Measurements from ENCODE around the gene CDKN2B-AS1.

CDKN2B-AS1 gene

DNA sequence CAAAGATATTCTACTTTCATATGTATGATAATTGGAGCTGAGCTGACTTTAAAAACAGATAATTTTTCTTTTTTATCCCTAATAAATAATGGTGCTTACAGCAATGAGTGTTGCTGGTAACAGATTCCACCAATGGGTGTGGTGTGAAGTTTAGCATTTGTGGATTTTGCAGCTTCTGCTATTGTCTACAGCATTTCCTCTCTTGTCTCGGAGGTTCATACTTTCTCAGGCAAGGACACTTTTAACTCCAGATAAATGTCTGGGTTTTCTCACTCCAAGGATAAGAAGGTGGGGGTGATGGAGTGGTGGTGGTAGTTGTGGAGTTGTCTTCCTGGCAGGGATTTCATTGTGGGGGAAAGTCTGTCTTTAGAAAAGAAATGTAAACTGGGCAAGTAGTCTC lies 134.5 kb downstream of the CDKN2B-AS1 start:
- DNase-seq: no peak

GRCh38 chr9:22129633-22130032 lies 135.0 kb downstream of the CDKN2B-AS1 start:
- DNase-seq: no peak

DNA sequence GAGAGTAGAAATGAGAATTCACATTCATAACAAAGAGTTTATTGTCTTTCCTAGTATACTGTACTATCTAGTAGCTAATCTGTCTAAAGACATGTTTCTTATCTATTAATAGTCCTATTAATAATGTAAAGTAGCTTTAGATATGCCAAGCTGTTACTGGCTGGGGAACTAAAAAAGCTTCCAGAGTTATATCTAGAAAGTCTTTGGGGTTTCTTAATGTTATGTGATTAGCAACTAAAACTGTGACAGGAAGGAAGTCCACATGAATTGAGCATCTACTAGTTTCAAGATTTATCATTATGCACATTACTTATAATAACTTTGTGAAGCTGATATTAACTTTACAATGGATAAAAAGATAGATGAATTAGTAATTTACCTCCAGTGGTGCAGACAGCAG lies 137.2 kb downstream of the CDKN2B-AS1 start:
- DNase-seq: no peak

DNA sequence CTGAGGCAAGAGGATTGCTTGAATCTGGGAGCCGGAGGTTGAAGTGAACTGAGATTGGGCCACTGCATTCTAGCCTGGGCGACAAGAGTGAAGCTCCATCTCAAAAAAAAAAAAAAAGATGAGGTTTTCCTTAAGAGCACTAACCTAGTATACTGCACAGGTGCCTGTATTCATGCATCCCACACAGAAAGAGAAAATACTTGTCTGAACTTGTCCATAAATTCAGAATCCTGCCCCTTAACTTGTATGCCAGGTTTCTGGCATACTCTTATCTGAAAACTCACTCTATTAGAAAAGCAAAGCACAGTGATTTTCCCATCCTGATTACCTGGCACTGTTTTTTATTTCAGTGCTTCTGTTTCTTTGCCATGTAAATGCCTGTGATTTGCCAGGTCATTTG lies 139.8 kb downstream of the CDKN2B-AS1 start:
- DNase-seq: no peak

GRCh38 chr9:22136461-22137096 lies 142.0 kb downstream of the CDKN2B-AS1 start:
- DNase-seq: no peak

GRCh38 chr9:22138956-22139660 lies 144.5 kb downstream of the CDKN2B-AS1 start:
- DNase-seq: no peak

GRCh38 chr9:22141908-22142307 lies 147.3 kb downstream of the CDKN2B-AS1 start:
- no peak for DNase-seq

DNA sequence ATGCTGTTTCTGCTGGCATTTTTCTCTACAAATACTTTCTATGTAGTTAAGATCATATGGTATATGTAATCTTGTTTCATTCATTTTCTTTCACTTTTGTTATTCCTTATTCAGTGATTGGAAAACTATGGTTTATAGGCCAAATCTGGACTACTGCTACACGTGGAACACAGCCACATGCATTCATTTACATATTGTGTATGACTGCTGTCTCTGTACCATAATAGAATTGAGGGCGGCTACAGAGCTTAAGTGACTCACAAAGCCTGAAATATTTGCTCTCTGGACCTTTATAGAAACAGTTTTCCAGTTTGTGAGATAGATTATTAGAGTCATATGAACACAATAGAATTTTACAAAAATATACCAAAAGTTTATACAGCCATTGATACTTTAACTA lies 148.1 kb downstream of the CDKN2B-AS1 start:
- no peak for DNase-seq

DNA sequence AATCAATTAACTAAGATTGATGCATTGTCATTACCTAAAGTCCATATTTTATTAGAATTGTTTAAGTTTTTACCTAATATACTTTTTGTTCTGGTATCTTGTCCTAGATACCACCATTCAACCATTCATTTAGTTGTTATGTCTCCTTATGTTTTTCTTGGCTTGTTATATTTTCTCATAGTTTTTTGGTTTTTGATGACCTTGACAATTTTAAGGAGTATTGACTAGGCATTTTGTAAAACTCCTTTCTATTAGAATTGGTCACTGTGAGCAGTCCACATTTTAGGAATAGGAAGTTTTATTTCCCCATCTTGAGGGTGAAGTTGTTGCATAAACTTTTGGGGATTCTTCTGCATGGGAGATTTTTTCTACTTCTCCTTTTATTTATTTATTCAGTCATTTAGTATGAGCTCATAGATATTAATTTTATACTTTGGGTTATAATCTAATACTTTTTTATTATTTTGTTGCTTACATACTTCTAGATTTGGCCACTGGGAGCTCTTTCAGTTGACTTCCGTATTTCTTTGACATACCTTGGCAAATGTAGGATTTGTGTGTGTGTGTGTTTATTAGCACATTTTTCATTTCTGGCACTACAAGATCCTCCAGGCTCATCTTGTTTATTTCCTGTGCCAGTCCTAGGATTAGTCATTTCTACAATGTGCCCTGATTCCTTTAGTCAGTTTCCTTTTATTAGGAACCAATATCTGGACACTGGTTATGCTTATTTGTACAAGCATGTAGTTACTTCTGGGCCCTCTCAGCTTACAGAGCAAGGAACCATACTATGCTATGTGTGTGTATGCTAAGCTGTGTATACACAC lies 149.4 kb downstream of the CDKN2B-AS1 start:
- no peak for DNase-seq

GRCh38 chr9:22146604-22147003 lies 152.0 kb downstream of the CDKN2B-AS1 start:
- DNase-seq: no peak

DNA sequence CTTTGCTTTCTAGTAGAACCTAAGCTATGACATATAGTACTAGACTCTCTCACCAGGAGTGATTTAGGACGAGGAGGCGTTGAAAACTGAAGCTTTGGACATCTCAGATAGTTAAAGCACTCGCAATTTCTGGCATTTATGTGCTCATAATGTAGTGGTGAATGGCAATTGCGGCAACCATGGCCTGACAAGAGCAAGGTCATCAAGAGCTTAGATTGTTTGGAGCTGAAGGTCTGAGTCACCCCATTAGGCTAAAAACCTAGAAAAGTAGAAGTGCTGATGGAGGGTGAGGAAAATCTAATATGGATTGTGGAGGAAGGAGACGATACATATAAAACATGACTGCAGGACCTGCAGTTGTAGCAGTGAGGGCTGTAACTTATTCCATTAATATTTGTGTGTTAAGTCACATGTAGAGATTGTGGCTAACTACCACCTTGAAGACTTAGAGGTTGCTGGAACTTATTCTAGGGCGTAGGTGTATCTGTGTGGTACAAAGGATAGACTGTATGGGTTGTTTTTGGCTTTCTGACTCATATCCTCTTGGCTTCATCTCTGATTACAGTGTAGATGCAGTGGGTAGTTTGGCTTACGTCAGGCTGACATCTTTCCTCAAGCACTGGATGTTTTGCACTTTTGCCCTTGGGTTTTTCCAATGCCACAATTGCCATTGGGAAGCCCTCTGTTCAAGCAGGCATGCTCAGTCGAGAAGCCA lies 153.4 kb downstream of the CDKN2B-AS1 start:
- no peak for DNase-seq

- DNase-seq: no peak
Measured at GRCh38 chr9:22148528-22148875, 153.9 kb downstream of the CDKN2B-AS1 start.

DNA sequence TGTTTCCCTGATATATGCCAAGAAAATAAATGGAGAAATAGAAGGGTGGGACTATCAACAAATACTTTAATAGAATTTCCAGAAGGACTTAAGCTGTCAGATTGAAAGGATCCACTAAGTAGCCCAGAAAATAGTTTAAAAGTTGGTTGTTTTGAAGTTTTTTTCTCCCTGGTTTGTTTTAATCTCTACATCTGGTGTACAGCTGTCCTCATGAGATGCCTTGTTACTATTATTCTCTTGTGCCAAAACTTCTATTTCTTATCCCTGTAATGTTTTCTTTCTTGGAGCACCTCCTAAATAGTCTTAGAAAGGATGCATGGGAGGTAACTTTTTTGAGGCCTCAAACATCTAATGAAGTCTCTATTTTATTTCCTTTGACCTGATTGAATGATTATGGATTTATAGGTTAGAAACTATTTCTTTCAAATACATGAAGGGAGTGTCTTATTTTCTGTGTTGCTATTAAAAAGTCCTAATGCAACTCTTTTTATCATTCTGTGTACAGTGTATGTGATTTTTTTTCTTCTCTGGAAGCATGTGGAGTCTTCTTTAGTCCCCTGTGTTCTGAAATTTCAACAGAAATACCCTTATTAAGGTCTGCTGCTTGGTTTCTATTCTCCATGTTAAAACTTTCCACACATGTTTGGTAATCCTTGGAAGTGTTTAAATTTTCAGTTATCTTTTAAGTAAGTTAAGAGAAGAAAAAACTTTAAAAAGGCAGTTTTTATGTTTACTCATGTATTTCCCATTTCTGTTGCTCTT lies 154.5 kb downstream of the CDKN2B-AS1 start:
- no peak for DNase-seq

DNA sequence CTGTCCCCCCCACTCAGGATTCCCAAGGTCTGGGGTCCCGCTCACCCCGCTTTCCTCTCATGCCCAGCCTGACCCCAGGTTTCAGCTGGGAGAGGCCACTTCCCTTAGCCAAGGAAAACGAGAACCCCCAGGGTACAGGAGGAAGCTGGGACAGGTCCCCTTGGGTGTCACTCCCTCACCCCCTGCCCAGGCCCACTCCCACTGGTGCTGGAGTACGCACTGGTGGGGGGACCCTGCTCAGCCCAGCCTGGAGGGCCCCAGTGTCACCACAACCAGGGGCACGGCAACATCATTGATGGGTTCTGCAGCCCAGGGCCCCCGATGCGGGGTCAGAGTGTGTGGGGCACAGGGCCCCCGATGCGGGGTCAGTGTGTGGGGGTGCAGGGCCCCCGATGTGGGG lies 159.5 kb downstream of the CDKN2B-AS1 start:
- no peak for DNase-seq

- no peak for DNase-seq
Measured at GRCh38 chr9:22156586-22156985, 162.0 kb downstream of the CDKN2B-AS1 start.

- no peak for DNase-seq
Measured at GRCh38 chr9:22157276-22157675, 162.7 kb downstream of the CDKN2B-AS1 start.

- DNase-seq: no peak
Measured at GRCh38 chr9:22157828-22158227, 163.2 kb downstream of the CDKN2B-AS1 start.

DNA sequence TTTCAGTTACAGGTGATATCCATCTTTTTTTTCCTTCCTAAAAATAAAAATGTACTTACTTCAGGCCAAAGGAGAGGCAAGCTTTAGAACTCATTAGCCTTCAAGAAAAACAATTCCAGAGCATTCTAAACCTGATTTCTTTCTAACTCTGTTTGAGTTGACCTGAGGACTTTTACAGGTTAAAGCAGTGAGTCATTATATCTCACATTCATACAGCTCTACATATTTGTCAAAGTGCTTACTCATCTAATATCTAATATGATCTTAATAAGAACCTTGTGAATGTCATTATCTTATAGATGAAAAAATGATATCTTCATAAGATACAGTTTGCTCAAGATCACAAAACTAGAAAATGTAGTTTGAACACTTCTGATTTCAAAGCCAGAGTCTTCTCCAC lies 163.7 kb downstream of the CDKN2B-AS1 start:
- DNase-seq: no peak

- peak; percentile 95 for DNase-seq
Measured at GRCh38 chr9:22158927-22159346, 164.3 kb downstream of the CDKN2B-AS1 start.

DNA sequence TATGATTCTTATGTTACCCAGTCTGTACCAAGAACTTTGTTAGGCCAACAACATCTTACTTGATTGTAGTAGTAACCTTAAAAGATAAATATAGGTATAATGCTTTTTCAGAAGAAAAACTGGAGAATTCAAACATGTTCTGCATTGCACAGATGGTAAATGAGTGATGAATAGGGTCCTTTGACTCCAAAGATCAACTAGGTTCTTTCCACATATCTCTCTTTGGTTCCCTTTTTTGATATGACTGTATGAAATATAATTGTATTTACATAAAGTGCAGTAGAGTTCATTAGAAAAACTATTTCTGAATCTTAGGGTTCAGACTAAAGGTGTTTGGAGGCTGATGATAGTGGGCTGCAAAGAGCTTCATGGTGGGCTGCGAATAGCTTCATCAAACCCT lies 165.0 kb downstream of the CDKN2B-AS1 start:
- DNase-seq: no peak

DNA sequence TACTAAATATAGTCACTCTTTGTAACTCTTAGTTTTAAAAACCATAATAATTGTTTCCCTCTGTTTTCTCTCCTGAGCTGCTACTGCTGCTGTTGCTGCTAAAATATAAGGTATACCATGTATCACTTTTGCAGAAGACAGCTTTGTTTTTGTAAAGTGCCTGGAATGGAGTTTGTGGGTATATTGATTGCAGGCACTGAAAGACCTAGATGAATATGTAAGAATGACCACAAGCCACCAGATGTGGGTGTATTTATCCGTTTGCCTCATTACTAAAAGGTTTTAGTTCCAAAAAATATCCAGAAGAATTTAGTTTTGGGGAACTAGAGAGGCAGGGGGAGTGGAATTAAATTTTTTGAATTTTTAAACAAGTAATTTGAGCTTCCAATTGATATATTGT lies 165.6 kb downstream of the CDKN2B-AS1 start:
- no peak for DNase-seq

- no peak for DNase-seq
Measured at GRCh38 chr9:22165144-22165543, 170.6 kb downstream of the CDKN2B-AS1 start.

DNA sequence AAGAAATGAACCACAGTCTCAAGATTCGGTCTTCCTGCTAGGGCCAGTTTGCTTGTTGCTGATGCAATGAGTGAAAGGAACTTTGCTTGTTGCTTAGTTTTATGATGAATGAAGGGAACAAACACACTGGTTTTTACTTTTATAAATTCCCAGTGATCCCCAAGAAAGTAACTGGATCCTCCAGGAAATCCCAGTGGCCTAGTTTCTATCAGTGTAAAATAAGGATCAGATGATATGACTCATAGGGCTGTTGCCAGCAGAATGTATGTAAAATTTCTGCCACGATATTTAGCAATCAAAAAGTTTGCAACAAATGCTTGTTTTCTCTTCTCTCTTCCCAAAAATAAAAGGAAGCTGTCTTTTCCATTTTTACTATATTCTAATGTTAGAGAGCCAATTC lies 174.7 kb downstream of the CDKN2B-AS1 start:
- no peak for DNase-seq

Data from GF-D8 (cell line).